HEK293 (cell line): Measurements from ENCODE around the gene CSNK1E.

Source experiments
- CTCF ChIA-PET: fragments of 350-600 bp; formaldehyde crosslinking; extraction: SDS; loops from one replicate; lab custom pipeline; 2021; ENCODE audit warnings: antibody characterized with exemption; lab: Yijun Ruan, JAX
- POLR2A ChIA-PET: fragments of 300-600 bp; formaldehyde crosslinking; extraction: SDS; loops from one replicate; lab custom pipeline; 2020; ENCODE audit warnings: antibody characterized with exemption, inconsistent platforms; lab: Yijun Ruan, JAX
- H3K27ac ChIP-seq: fragments of 200-500 bp; sonication (Bioruptor generic); 2 replicates; pipeline ENCODE4 v1.5.1; 2014; ENCODE audit warnings: low read depth, low read length, control low read depth, inconsistent platforms; ENCODE audit errors: extremely low read depth
- H3K36me3 ChIP-seq, 2 experiments: fragments of 200-500 bp in 1 of 2; sonication (Bioruptor generic) in 1 of 2; 1 replicate in 1 of 2; 2 replicates in 1 of 2; pipeline ENCODE4 v1.5.1; 2014 to 2017; ENCODE audit warnings: inconsistent platforms in 2 of 2, low read length in 2 of 2; ENCODE audit not compliant: control insufficient read depth in 2 of 2, insufficient read depth in 1 of 2
- H3K4me1 ChIP-seq: fragments of 200-500 bp; sonication (Bioruptor generic); 2 replicates; pipeline ENCODE4 v1.5.1; 2014; ENCODE audit warnings: mild to moderate bottlenecking, low read length, inconsistent platforms; ENCODE audit not compliant: control insufficient read depth, insufficient read depth
- H3K4me3 ChIP-seq: 2 replicates; pipeline ENCODE4 v1.5.1; 2011; ENCODE audit warnings: low read depth, mild to moderate bottlenecking, control low read depth, low read length, moderate library complexity
- H3K9me3 ChIP-seq: fragments of 200-500 bp; sonication (Bioruptor generic); 2 replicates; pipeline ENCODE4 v1.5.1; 2014; ENCODE audit warnings: low read depth, low read length, inconsistent platforms; ENCODE audit not compliant: control insufficient read depth, insufficient read depth
- CTCF ChIP-seq: fragments of 450-650 bp; formaldehyde crosslinking; IDR thresholded peaks from 2 replicates; pipeline ENCODE4 v1.5.1; 2016; ENCODE audit warnings: missing biosample characterization, missing genetic modification characterization
- EGR2 ChIP-seq: fragments of 450-650 bp; formaldehyde crosslinking; IDR thresholded peaks from 2 replicates; pipeline ENCODE4 v1.5.1; 2016; ENCODE audit warnings: low read depth, missing biosample characterization, missing genetic modification characterization
- GLIS1 ChIP-seq: fragments of 450-650 bp; formaldehyde crosslinking; IDR thresholded peaks from 2 replicates; pipeline ENCODE4 v1.5.1; 2016; ENCODE audit warnings: missing biosample characterization, missing genetic modification characterization
- GLIS2 ChIP-seq: fragments of 450-650 bp; formaldehyde crosslinking; IDR thresholded peaks from 2 replicates; pipeline ENCODE4 v1.5.1; 2016; ENCODE audit warnings: missing biosample characterization, missing genetic modification characterization
- HIC1 ChIP-seq: fragments of 450-650 bp; formaldehyde crosslinking; IDR thresholded peaks from 2 replicates; pipeline ENCODE4 v1.5.1; 2016; ENCODE audit warnings: missing biosample characterization, missing genetic modification characterization
- IKZF3 ChIP-seq: fragments of 450-650 bp; IDR thresholded peaks from 2 replicates; pipeline ENCODE4 v1.5.0; 2018; ENCODE audit warnings: missing biosample characterization, mild to moderate bottlenecking, missing genetic modification characterization, moderate library complexity
- KLF8 ChIP-seq: fragments of 450-650 bp; formaldehyde crosslinking; IDR thresholded peaks from 2 replicates; pipeline ENCODE4 v1.5.1; 2016; ENCODE audit warnings: missing biosample characterization, missing genetic modification characterization
- PRDM10 ChIP-seq: fragments of 450-650 bp; formaldehyde crosslinking; IDR thresholded peaks from 2 replicates; pipeline ENCODE4 v1.5.1; 2016; ENCODE audit warnings: missing biosample characterization, missing genetic modification characterization
- SALL2 ChIP-seq: fragments of 450-650 bp; formaldehyde crosslinking; IDR thresholded peaks from 2 replicates; pipeline ENCODE4 v1.5.0; 2017; ENCODE audit warnings: missing biosample characterization, mild to moderate bottlenecking, missing genetic modification characterization, borderline replicate concordance
- SETDB1 ChIP-seq: IDR thresholded peaks from one replicate; pipeline ENCODE4 v1.6.1; 2017; ENCODE audit warnings: mild to moderate bottlenecking, low read length, moderate library complexity, mixed read lengths; ENCODE audit not compliant: insufficient read length
- ZBTB20 ChIP-seq: fragments of 450-650 bp; formaldehyde crosslinking; IDR thresholded peaks from 2 replicates; pipeline ENCODE4 v1.5.1; 2016; ENCODE audit warnings: missing biosample characterization, missing genetic modification characterization
- ZNF341 ChIP-seq: fragments of 450-650 bp; formaldehyde crosslinking; IDR thresholded peaks from 2 replicates; pipeline ENCODE4; 2016; ENCODE audit warnings: low read depth, missing biosample characterization, missing genetic modification characterization
- ZNF354C ChIP-seq: fragments of 450-650 bp; formaldehyde crosslinking; IDR thresholded peaks from 2 replicates; pipeline ENCODE4 v1.5.1; 2016; ENCODE audit warnings: missing biosample characterization, missing genetic modification characterization, low read depth, borderline replicate concordance
- ZNF529 ChIP-seq: fragments of 450-650 bp; formaldehyde crosslinking; IDR thresholded peaks from 2 replicates; pipeline ENCODE4 v1.5.1; 2017; ENCODE audit warnings: missing genetic modification characterization, missing biosample characterization; ENCODE audit not compliant: insufficient replicate concordance
- ZNF629 ChIP-seq: fragments of 450-650 bp; formaldehyde crosslinking; IDR thresholded peaks from 2 replicates; pipeline ENCODE4 v1.5.1; 2017; ENCODE audit warnings: missing biosample characterization, missing genetic modification characterization
- ZNF645 ChIP-seq: fragments of 450-650 bp; formaldehyde crosslinking; IDR thresholded peaks from 2 replicates; pipeline ENCODE4; 2016; ENCODE audit warnings: missing biosample characterization, missing genetic modification characterization
- ZNF677 ChIP-seq: fragments of 450-650 bp; IDR thresholded peaks from 2 replicates; pipeline ENCODE4 v1.5.0; 2018; ENCODE audit warnings: missing biosample characterization, mild to moderate bottlenecking, missing genetic modification characterization, moderate library complexity
- ZSCAN4 ChIP-seq: fragments of 450-650 bp; formaldehyde crosslinking; IDR thresholded peaks from 2 replicates; pipeline ENCODE4 v1.5.1; 2017; ENCODE audit warnings: missing biosample characterization, missing genetic modification characterization

CSNK1E gene

GRCh38 chr22:38314933-38315822, 2.1 kb downstream of the CSNK1E start (continued):
- peak; percentile 90 for TF ChIP-seq HIC1 (tag by site-specific recombination)
- TF ChIP-seq ZBTB20 (tag by site-specific recombination), result peak; percentile 94
- peak; percentile 33 for TF ChIP-seq EGR2
- peak; percentile 99 for TF ChIP-seq PRDM10
- TF ChIP-seq ZNF529 (tag by site-specific recombination), result no peak
- TF ChIP-seq CTCF, result peak; percentile 17; the same call in 1 of the 2 replicates
- no peak for TF ChIP-seq KLF8
- TF ChIP-seq ZSCAN4, result peak; percentile 64
- no peak for TF ChIP-seq IKZF3 (tag by site-specific recombination)

- POLR2A ChIA-PET, result interaction anchor here (0.5 to 0.9 kb wide), 3 partner anchors 329 to 614 kb away, joined by 3 to 5 read pairs (median 4); no protein-coding TSS in a partner anchor
- Histone ChIP-seq H3K27ac (peak overlapping the region; percentile 100; the same call in 1 of the 2 replicates), H3K36me3 (peaks cover 12 to 62% of the 10 kb centered on the region in 2 experiments; a peak in 2 of 3 replicates), H3K9me3 (no peaks in the 10 kb centered on the region), H3K4me1 (peaks cover 23% of the 10 kb centered on the region), H3K4me3 (peak overlapping the region; percentile 82)
- CTCF ChIA-PET, result interaction anchor here (0.6 to 2.2 kb wide), 6 partner anchors 9 to 201 kb away, joined by 3 to 6 read pairs (median 3); no protein-coding TSS in a partner anchor
- TF ChIP-seq ZBTB20 (tag by site-specific recombination) (peak; percentile 93), ZNF354C (tag by site-specific recombination) (no peak), SETDB1 (no peak), SALL2 (no peak), GLIS1 (tag by site-specific recombination) (peak; percentile 55), ZNF341 (tag by site-specific recombination) (no peak), GLIS2 (0 out of 2 replicates have a peak, but pooled peaks have one; percentile 5), ZNF629 (tag by site-specific recombination) (0 out of 2 replicates have a peak, but pooled peaks have one; percentile 17), ZNF677 (tag by site-specific recombination) (no peak), ZNF645 (no peak)
Measured at GRCh38 chr22:38314051-38314932, 2.9 kb downstream of the CSNK1E start.
